ENCODE measurements around the gene COL9A3.
A peak's percentile ranks its signal among the peaks of the same experiment; 100 is the strongest.

COL9A3 gene

GRCh38 chr20:62882426-62882825 is 65.6 kb downstream of the COL9A3 start:
- no peak overlapping the region for H3K27ac ChIP-seq (ENCODE audit: low read length)
- no peak overlapping the region for H3K4me2 ChIP-seq (ENCODE audit: low read depth, low read length)
- no peaks in the 10 kb centered on the region for H3K79me2 ChIP-seq (ENCODE audit: low read length)
- no peak overlapping the region for H3K4me3 ChIP-seq (ENCODE audit: low read length)
- no peak overlapping the region for H2AFZ ChIP-seq (ENCODE audit: low read length)
- no peaks in the 10 kb centered on the region for H3K9me2 ChIP-seq (replicated peaks; ENCODE audit: insufficient read depth, low read length)
- TF ChIP-seq EZH2 (optimal IDR thresholded peaks at IDR 0.05; ENCODE audit: low read depth, low read length) = no peak
- TF ChIP-seq, protein P1, sequence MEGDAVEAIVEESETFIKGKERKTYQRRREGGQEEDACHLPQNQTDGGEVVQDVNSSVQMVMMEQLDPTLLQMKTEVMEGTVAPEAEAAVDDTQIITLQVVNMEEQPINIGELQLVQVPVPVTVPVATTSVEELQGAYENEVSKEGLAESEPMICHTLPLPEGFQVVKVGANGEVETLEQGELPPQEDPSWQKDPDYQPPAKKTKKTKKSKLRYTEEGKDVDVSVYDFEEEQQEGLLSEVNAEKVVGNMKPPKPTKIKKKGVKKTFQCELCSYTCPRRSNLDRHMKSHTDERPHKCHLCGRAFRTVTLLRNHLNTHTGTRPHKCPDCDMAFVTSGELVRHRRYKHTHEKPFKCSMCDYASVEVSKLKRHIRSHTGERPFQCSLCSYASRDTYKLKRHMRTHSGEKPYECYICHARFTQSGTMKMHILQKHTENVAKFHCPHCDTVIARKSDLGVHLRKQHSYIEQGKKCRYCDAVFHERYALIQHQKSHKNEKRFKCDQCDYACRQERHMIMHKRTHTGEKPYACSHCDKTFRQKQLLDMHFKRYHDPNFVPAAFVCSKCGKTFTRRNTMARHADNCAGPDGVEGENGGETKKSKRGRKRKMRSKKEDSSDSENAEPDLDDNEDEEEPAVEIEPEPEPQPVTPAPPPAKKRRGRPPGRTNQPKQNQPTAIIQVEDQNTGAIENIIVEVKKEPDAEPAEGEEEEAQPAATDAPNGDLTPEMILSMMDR (IDR thresholded peaks at IDR 0.05; ENCODE audit: low read length) = no peak
- no peak for TF ChIP-seq EZH2phosphoT487 (IDR thresholded peaks at IDR 0.05; ENCODE audit: low read length)
- no peak for DNase-seq
- H3K9ac ChIP-seq (ENCODE audit: low read length) = no peak overlapping the region
- peaks cover 12% of the 10 kb centered on the region for H3F3A ChIP-seq (ENCODE audit: insufficient read depth, low read length)
- no peaks in the 10 kb centered on the region for H4K20me1 ChIP-seq (ENCODE audit: insufficient read depth, low read length)
- no peaks in the 10 kb centered on the region for H3K36me3 ChIP-seq (replicated peaks; ENCODE audit: insufficient read depth, low read length)
- H3K4me1 ChIP-seq (ENCODE audit: low read length) = peaks cover 14% of the 10 kb centered on the region
- no peaks in the 10 kb centered on the region for H3K9me3 ChIP-seq (replicated peaks; ENCODE audit: insufficient read depth, low read length)
- no peaks in the 10 kb centered on the region for H3K27me3 ChIP-seq (replicated peaks; ENCODE audit: insufficient read depth, low read length)

DNA sequence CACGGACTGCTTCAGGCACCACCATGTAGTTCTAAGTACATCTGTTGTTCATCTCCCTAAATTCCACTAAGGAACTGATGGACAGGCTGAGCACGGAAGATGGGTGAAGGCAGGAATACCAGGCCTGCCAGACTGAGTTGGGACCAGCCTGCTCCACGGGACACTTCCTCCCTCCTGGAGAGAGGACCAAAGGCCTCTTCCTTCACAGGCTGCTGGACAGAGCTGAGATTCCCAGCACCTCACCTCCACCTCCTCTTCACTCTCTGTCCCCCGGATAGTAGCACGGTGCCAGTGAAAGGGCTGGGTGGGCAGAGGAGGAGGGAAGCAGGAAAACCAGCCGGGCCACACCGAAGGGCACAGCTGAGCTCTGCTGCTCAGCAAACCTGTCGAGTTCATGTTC is 67.7 kb downstream of the COL9A3 start:
- Histone ChIP-seq H3K9me2 (replicated peaks; ENCODE audit: insufficient read depth, low read length) (no peaks in the 10 kb centered on the region), H4K20me1 (ENCODE audit: insufficient read depth, low read length) (no peaks in the 10 kb centered on the region; the same call in 1 of the 2 replicates), H3K9ac (ENCODE audit: low read length) (no peak overlapping the region), H3K27me3 (replicated peaks; ENCODE audit: insufficient read depth, low read length) (no peaks in the 10 kb centered on the region), H3K4me1 (ENCODE audit: low read length) (peaks cover 18% of the 10 kb centered on the region), H3K4me2 (ENCODE audit: low read depth, low read length) (no peak overlapping the region), H2AFZ (ENCODE audit: low read length) (no peak overlapping the region), H3K79me2 (ENCODE audit: low read length) (no peaks in the 10 kb centered on the region), H3K9me3 (replicated peaks; ENCODE audit: insufficient read depth, low read length) (no peaks in the 10 kb centered on the region), H3F3A (ENCODE audit: insufficient read depth, low read length) (peaks cover 12% of the 10 kb centered on the region), H3K4me3 (ENCODE audit: low read length) (no peak overlapping the region), H3K27ac (ENCODE audit: low read length) (no peak overlapping the region), H3K36me3 (replicated peaks; ENCODE audit: insufficient read depth, low read length) (no peaks in the 10 kb centered on the region)
- TF ChIP-seq, protein P1 (IDR thresholded peaks at IDR 0.05; ENCODE audit: low read length) = no peak
- no peak for TF ChIP-seq EZH2phosphoT487 (IDR thresholded peaks at IDR 0.05; ENCODE audit: low read length)
- TF ChIP-seq EZH2 (optimal IDR thresholded peaks at IDR 0.05; ENCODE audit: low read depth, low read length) = no peak
- no peak for DNase-seq

- Histone ChIP-seq H3K9me3 (replicated peaks; ENCODE audit: insufficient read depth, low read length) (no peaks in the 10 kb centered on the region), H3K36me3 (replicated peaks; ENCODE audit: insufficient read depth, low read length) (no peaks in the 10 kb centered on the region), H3K79me2 (ENCODE audit: low read length) (no peaks in the 10 kb centered on the region), H3K27me3 (replicated peaks; ENCODE audit: insufficient read depth, low read length) (no peaks in the 10 kb centered on the region), H4K20me1 (ENCODE audit: insufficient read depth, low read length) (no peaks in the 10 kb centered on the region; the same call in 1 of the 2 replicates), H3K4me3 (ENCODE audit: low read length) (no peak overlapping the region), H3K27ac (ENCODE audit: low read length) (peak overlapping the region; percentile 91), H3K4me2 (ENCODE audit: low read depth, low read length) (no peak overlapping the region), H3K4me1 (ENCODE audit: low read length) (peaks cover 18% of the 10 kb centered on the region), H2AFZ (ENCODE audit: low read length) (no peak overlapping the region), H3K9me2 (replicated peaks; ENCODE audit: insufficient read depth, low read length) (no peaks in the 10 kb centered on the region), H3K9ac (ENCODE audit: low read length) (peak overlapping the region; percentile 42), H3F3A (ENCODE audit: insufficient read depth, low read length) (peaks cover 12% of the 10 kb centered on the region)
- TF ChIP-seq, protein P1 (IDR thresholded peaks at IDR 0.05; ENCODE audit: low read length) = no peak
- TF ChIP-seq EZH2phosphoT487 (IDR thresholded peaks at IDR 0.05; ENCODE audit: low read length) (no peak), EZH2 (optimal IDR thresholded peaks at IDR 0.05; ENCODE audit: low read depth, low read length) (no peak)
- DNase-seq = no peak
Measured at GRCh38 chr20:62885046-62885895, 68.4 kb downstream of the COL9A3 start.

Measured in MM.1S (cell line).